SK-N-SH treated with all-trans-retinoic acid at 6 μM for 48 hours (cell line): ENCODE data around the gene DVL3.

Experiments used
- ATAC-seq: fragments of 200-7000 bp; cut with Tn5 transposase; 3 replicates; pipeline ENCODE4 v1.9.1; 2020; ENCODE audit warnings: mild to moderate bottlenecking, moderate library complexity
- ARNTL ChIP-seq: fragments of 450-650 bp; formaldehyde crosslinking; IDR thresholded peaks from 2 replicates; pipeline ENCODE4 v1.5.0; 2020; ENCODE audit warnings: low read depth, mild to moderate bottlenecking, moderate library complexity, borderline replicate concordance
- BACH2 ChIP-seq: fragments of 250-450 bp; sonication (Bioruptor Pico); IDR thresholded peaks from 2 replicates; pipeline ENCODE4 v1.9.0; 2021; ENCODE audit warnings: mild to moderate bottlenecking, borderline replicate concordance
- CSDC2 ChIP-seq: fragments of 250-450 bp; sonication (Bioruptor Pico); IDR thresholded peaks from 2 replicates; pipeline ENCODE4 v1.5.0; 2020; ENCODE audit warnings: mild to moderate bottlenecking, moderate library complexity
- ESRRG ChIP-seq: fragments of 250-450 bp; sonication (Bioruptor Pico); IDR thresholded peaks from 2 replicates; pipeline ENCODE4 v1.6.1; 2021; ENCODE audit warnings: mild to moderate bottlenecking
- GLIS3 ChIP-seq: fragments of 250-450 bp; sonication (Bioruptor Pico); IDR thresholded peaks from 2 replicates; pipeline ENCODE4 v1.5.0; 2020; ENCODE audit warnings: mild to moderate bottlenecking, moderate library complexity
- ISL1 ChIP-seq: fragments of 250-450 bp; sonication (Bioruptor Pico); IDR thresholded peaks from 2 replicates; pipeline ENCODE4 v2.1.2; 2022; ENCODE audit warnings: mild to moderate bottlenecking, moderate library complexity
- OSR1 ChIP-seq: fragments of 250-450 bp; sonication (Bioruptor Pico); IDR thresholded peaks from 2 replicates; pipeline ENCODE4 v1.8.0; 2022; ENCODE audit warnings: moderate library complexity, mild to moderate bottlenecking, inconsistent platforms
- PPARA ChIP-seq: fragments of 250-450 bp; sonication (Bioruptor Pico); IDR thresholded peaks from 2 replicates; pipeline ENCODE4 v1.5.0; 2020; ENCODE audit warnings: mild to moderate bottlenecking, borderline replicate concordance
- SNAI2 ChIP-seq: fragments of 250-450 bp; sonication (Bioruptor Pico); IDR thresholded peaks from 2 replicates; pipeline ENCODE4 v1.5.0; 2020; ENCODE audit warnings: mild to moderate bottlenecking, moderate library complexity
- ZC3H10 ChIP-seq: fragments of 250-450 bp; sonication (Bioruptor Pico); IDR thresholded peaks from 2 replicates; pipeline ENCODE4 v1.5.1; 2021; ENCODE audit warnings: mild to moderate bottlenecking, moderate library complexity
- ZFP3 ChIP-seq: fragments of 250-450 bp; sonication (Bioruptor Pico); IDR thresholded peaks from 2 replicates; pipeline ENCODE4 v1.5.0; 2020; ENCODE audit warnings: mild to moderate bottlenecking, moderate library complexity
- ZFP30 ChIP-seq: fragments of 450-650 bp; formaldehyde crosslinking; IDR thresholded peaks from 2 replicates; pipeline ENCODE4 v1.5.0; 2022; ENCODE audit warnings: mild to moderate bottlenecking, moderate library complexity
- ZNF565 ChIP-seq: fragments of 450-650 bp; formaldehyde crosslinking; conservative IDR thresholded peaks from 2 replicates; pipeline ENCODE4 v1.5.0; 2020; ENCODE audit warnings: low read depth, mild to moderate bottlenecking, moderate library complexity
- ZNF70 ChIP-seq: fragments of 450-650 bp; formaldehyde crosslinking; IDR thresholded peaks from 2 replicates; pipeline ENCODE4 v1.5.0; 2020; ENCODE audit warnings: mild to moderate bottlenecking, moderate library complexity
- TF ChIP-seq, protein P1 (sequence below): fragments of 250-450 bp; sonication (Bioruptor Pico); IDR thresholded peaks from 2 replicates; pipeline ENCODE4 v1.5.1; 2020; ENCODE audit warnings: low read depth, mild to moderate bottlenecking, moderate library complexity
- TF ChIP-seq, protein P2 (sequence below): fragments of 250-450 bp; sonication (Bioruptor Pico); IDR thresholded peaks from 2 replicates; pipeline ENCODE4 v1.5.0; 2020; ENCODE audit warnings: mild to moderate bottlenecking, moderate library complexity
- TF ChIP-seq, protein P3 (sequence below): fragments of 250-450 bp; sonication (Bioruptor Pico); IDR thresholded peaks from 2 replicates; pipeline ENCODE4 v1.8.0; 2020; ENCODE audit warnings: mild to moderate bottlenecking, moderate library complexity, borderline replicate concordance
- TF ChIP-seq, protein P4 (sequence below): fragments of 250-450 bp; sonication (Bioruptor Pico); IDR thresholded peaks from 2 replicates; pipeline ENCODE4 v1.8.0; 2021; ENCODE audit warnings: low read depth, mild to moderate bottlenecking, moderate library complexity, borderline replicate concordance

The DVL3 gene

DNA sequence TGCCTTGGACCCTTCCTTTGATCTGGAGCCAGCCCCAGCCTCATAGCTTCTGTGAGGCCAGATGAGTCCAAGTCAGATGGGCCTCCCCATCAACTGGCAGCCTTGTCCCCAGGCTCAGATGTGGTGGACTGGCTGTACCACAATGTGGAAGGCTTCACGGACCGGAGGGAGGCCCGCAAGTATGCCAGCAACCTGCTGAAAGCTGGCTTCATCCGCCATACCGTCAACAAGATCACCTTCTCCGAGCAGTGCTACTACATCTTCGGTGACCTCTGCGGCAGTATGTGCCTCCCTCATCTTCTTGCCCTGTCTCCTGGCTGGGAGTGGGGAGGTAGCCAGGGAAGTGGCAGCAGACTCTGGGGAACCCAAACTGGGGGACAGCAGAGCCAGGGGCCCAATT, 12.6 kb downstream of the DVL3 start (continued):
- TF ChIP-seq ISL1 (CRISPR knock-in tag), result no peak

DNA sequence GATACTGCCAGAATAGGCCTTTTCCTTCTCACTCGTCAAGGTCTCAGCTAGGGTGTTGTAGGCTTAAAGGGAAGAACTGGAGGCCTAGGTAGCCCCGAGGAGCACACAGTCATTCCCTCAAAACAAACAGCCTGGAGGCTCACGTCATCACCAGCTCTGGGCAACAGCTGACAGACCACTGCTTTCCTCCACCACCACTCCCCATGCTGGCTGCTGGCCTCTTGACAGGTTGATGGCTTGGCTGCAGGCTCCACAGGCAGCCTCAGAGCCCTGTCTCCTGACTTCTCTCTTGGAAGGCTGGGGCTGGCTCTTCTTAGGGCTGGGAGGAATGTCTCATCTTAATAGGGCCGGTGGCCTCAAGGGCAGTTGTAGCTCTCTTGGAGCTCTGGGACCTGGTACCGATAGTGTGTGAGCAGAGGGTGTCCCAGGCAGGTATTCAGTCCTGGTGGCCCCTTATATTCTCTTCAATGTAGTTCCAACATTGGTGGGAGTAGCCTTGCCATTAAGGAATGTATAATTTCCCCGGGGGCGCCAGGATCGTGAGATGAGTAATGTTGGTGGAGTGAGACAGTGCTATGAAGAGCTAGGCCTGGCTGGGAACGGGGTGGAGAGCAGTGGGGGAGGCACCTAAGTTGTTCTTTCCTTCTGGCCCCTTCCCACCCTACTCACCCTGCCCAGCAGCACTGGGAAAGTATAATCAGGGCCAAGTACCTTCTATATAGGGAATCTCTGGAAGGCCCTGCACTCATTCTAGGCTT, 13.4 kb downstream of the DVL3 start:
- TF ChIP-seq, protein P1, sequence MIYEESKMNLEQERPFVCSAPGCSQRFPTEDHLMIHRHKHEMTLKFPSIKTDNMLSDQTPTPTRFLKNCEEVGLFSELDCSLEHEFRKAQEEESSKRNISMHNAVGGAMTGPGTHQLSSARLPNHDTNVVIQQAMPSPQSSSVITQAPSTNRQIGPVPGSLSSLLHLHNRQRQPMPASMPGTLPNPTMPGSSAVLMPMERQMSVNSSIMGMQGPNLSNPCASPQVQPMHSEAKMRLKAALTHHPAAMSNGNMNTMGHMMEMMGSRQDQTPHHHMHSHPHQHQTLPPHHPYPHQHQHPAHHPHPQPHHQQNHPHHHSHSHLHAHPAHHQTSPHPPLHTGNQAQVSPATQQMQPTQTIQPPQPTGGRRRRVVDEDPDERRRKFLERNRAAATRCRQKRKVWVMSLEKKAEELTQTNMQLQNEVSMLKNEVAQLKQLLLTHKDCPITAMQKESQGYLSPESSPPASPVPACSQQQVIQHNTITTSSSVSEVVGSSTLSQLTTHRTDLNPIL (CRISPR knock-in tag), result no peak
- TF ChIP-seq ZC3H10 (CRISPR knock-in tag) (no peak), ESRRG (no peak), ISL1 (CRISPR knock-in tag) (no peak), ZFP30 (CRISPR knock-in tag) (no peak), GLIS3 (CRISPR knock-in tag) (no peak), ZNF565 (CRISPR knock-in tag) (no peak), ARNTL (CRISPR knock-in tag) (no peak), OSR1 (CRISPR knock-in tag) (no peak), ZNF70 (no peak), ZFP3 (CRISPR knock-in tag) (no peak), CSDC2 (CRISPR knock-in tag) (no peak), BACH2 (CRISPR knock-in tag) (no peak), PPARA (CRISPR knock-in tag) (no peak), SNAI2 (no peak)
- TF ChIP-seq, protein P2, sequence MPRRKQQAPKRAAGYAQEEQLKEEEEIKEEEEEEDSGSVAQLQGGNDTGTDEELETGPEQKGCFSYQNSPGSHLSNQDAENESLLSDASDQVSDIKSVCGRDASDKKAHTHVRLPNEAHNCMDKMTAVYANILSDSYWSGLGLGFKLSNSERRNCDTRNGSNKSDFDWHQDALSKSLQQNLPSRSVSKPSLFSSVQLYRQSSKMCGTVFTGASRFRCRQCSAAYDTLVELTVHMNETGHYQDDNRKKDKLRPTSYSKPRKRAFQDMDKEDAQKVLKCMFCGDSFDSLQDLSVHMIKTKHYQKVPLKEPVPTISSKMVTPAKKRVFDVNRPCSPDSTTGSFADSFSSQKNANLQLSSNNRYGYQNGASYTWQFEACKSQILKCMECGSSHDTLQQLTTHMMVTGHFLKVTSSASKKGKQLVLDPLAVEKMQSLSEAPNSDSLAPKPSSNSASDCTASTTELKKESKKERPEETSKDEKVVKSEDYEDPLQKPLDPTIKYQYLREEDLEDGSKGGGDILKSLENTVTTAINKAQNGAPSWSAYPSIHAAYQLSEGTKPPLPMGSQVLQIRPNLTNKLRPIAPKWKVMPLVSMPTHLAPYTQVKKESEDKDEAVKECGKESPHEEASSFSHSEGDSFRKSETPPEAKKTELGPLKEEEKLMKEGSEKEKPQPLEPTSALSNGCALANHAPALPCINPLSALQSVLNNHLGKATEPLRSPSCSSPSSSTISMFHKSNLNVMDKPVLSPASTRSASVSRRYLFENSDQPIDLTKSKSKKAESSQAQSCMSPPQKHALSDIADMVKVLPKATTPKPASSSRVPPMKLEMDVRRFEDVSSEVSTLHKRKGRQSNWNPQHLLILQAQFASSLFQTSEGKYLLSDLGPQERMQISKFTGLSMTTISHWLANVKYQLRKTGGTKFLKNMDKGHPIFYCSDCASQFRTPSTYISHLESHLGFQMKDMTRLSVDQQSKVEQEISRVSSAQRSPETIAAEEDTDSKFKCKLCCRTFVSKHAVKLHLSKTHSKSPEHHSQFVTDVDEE (CRISPR knock-in tag), result no peak
- TF ChIP-seq, protein P3, sequence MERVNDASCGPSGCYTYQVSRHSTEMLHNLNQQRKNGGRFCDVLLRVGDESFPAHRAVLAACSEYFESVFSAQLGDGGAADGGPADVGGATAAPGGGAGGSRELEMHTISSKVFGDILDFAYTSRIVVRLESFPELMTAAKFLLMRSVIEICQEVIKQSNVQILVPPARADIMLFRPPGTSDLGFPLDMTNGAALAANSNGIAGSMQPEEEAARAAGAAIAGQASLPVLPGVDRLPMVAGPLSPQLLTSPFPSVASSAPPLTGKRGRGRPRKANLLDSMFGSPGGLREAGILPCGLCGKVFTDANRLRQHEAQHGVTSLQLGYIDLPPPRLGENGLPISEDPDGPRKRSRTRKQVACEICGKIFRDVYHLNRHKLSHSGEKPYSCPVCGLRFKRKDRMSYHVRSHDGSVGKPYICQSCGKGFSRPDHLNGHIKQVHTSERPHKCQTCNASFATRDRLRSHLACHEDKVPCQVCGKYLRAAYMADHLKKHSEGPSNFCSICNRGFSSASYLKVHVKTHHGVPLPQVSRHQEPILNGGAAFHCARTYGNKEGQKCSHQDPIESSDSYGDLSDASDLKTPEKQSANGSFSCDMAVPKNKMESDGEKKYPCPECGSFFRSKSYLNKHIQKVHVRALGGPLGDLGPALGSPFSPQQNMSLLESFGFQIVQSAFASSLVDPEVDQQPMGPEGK (CRISPR knock-in tag), result no peak
- TF ChIP-seq, protein P4, sequence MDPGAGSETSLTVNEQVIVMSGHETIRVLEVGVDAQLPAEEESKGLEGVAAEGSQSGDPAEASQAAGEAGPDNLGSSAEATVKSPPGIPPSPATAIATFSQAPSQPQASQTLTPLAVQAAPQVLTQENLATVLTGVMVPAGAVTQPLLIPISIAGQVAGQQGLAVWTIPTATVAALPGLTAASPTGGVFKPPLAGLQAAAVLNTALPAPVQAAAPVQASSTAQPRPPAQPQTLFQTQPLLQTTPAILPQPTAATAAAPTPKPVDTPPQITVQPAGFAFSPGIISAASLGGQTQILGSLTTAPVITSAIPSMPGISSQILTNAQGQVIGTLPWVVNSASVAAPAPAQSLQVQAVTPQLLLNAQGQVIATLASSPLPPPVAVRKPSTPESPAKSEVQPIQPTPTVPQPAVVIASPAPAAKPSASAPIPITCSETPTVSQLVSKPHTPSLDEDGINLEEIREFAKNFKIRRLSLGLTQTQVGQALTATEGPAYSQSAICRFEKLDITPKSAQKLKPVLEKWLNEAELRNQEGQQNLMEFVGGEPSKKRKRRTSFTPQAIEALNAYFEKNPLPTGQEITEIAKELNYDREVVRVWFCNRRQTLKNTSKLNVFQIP (CRISPR knock-in tag), result no peak
- no peak for ATAC-seq

DNA sequence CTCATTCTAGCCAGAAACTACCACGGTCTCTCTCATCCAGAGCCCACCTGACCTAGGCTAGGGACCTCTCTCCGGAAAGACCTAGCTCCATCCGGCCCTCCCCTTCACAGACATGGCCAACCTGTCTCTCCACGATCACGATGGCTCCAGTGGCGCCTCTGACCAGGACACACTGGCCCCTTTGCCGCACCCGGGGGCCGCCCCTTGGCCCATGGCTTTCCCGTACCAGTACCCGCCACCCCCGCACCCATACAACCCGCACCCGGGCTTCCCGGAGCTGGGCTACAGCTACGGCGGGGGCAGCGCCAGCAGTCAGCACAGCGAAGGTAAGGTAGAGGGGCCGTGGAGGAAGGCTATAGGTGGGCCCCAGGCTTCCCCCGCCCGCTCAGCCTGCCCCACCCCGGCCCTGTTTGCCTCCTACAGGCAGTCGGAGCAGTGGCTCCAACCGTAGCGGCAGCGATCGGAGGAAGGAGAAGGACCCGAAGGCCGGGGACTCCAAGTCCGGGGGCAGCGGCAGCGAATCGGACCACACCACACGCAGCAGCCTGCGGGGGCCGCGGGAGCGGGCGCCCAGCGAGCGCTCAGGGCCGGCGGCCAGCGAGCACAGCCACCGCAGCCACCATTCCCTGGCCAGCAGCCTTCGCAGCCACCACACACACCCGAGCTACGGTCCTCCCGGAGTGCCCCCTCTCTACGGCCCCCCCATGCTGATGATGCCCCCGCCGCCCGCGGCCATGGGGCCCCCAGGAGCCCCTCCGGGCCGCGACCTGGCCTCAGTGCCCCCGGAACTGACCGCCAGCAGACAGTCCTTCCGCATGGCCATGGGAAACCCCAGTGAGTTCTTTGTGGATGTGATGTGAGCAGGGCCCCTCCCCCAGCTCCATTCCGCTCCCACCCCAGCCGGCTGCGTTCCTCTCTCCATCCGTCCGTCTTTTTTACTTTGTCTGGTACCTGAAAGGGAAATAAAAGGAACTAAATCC, 15.0 kb downstream of the DVL3 start:
- ATAC-seq, result no peak
- no peak for TF ChIP-seq ZC3H10 (CRISPR knock-in tag)
- TF ChIP-seq, protein P2 (CRISPR knock-in tag), result no peak
- TF ChIP-seq ZNF70, result no peak
